HEK293T (cell line): ENCODE measurements around the gene RNF26.

ENCODE experiments used
- FOXA1 ChIP-seq: fragments of 450-650 bp; IDR thresholded peaks from 2 replicates; pipeline ENCODE4 v1.6.1; 2016; ENCODE audit warnings: mild to moderate bottlenecking
- FOXK2 ChIP-seq: fragments of 450-650 bp; IDR thresholded peaks from 2 replicates; pipeline ENCODE4 v1.6.1; 2016; ENCODE audit warnings: mild to moderate bottlenecking
- L3MBTL2 ChIP-seq: fragments of 450-650 bp; conservative IDR thresholded peaks from 2 replicates; pipeline ENCODE4 v1.6.1; 2016; ENCODE audit warnings: mild to moderate bottlenecking
- SP1 ChIP-seq: fragments of 450-650 bp; IDR thresholded peaks from 2 replicates; pipeline ENCODE4 v1.6.1; 2017
- SUZ12 ChIP-seq: fragments of 450-650 bp; IDR thresholded peaks from 2 replicates; pipeline ENCODE4 v1.6.1; 2016; ENCODE audit warnings: mild to moderate bottlenecking
- TARDBP ChIP-seq: fragments of 450-650 bp; IDR thresholded peaks from 2 replicates; pipeline ENCODE4 v1.6.1; 2016
- ZNF384 ChIP-seq: fragments of 450-650 bp; IDR thresholded peaks from 2 replicates; pipeline ENCODE4 v1.6.1; 2016
- TF ChIP-seq, protein P1 (sequence below): fragments of 450-650 bp; IDR thresholded peaks from 2 replicates; pipeline ENCODE4 v1.6.1; 2016

DNA sequence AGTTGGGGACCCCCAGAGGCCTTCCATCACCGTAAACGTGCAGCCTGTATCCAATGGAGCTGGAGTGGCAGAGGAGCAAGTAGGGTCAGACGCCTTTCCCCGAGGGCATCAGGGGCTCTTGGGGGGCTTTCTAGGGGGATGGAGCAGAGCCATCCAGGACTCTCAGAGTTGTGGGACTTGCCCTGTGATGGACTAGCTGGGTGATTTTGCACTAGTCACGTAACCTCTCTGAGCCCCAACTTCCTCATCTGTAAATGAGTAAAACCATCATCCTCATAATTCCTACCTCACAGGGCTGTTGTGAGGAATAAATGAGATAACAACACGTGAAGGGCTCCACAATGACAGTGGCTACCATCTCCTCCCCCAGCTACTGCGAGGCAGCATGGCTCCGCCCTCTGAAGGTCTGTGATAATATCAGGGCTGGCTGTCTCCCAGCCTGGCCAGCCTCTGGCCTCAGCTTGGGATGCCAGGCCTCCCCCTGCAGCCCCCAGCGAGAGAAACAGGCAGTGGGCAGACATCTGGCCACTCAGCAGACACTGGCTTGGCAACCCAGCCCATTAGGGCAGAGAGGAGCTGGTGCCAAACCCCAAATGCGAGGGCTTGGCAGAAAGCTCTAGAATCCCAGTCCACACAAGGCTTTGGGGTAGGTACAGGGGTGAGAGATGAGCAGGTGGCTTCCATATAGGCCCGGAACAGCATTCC lies 40.5 kb downstream of the RNF26 start:
- TF ChIP-seq SUZ12 (no peak), SP1 (no peak), FOXA1 (no peak), FOXK2 (no peak), L3MBTL2 (no peak), TARDBP (no peak), ZNF384 (no peak)
- TF ChIP-seq, protein P1, sequence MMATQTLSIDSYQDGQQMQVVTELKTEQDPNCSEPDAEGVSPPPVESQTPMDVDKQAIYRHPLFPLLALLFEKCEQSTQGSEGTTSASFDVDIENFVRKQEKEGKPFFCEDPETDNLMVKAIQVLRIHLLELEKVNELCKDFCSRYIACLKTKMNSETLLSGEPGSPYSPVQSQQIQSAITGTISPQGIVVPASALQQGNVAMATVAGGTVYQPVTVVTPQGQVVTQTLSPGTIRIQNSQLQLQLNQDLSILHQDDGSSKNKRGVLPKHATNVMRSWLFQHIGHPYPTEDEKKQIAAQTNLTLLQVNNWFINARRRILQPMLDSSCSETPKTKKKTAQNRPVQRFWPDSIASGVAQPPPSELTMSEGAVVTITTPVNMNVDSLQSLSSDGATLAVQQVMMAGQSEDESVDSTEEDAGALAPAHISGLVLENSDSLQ, result no peak
